Measurements from ENCODE around the gene DENND1C. TPM values are rescaled to one million over a fixed set of nuclear protein-coding genes. Genes with fewer than 3 reads are reported as not detected.

The DENND1C gene
- total RNA-seq, 1 experiment from 2014 or later = 0.11 TPM

- H3K9me3 ChIP-seq (ENCODE audit: low read depth, low read length, poor library complexity, severe bottlenecking) = no peaks in the 10 kb centered on the region
- no peak overlapping the region for H3K27ac ChIP-seq (ENCODE audit: low read depth, low read length, poor library complexity, severe bottlenecking)
- POLR2A ChIA-PET (ENCODE audit: low non-redundant PET) = no interaction called here
- H3K4me3 ChIP-seq (ENCODE audit: low read depth, low read length, poor library complexity, severe bottlenecking) = no peak overlapping the region
- H3K27me3 ChIP-seq (replicated peaks; ENCODE audit: insufficient read depth, low read depth, low read length, poor library complexity) = no peaks in the 10 kb centered on the region
- no peak for DNase-seq (ENCODE audit: low spot score)
- CTCF ChIA-PET = no interaction called here
- no peak; the same call in 1 of the 2 replicates for TF ChIP-seq CTCF (conservative IDR thresholded peaks at IDR 0.05; ENCODE audit: low read depth, low read length)
- no peak for TF ChIP-seq EZH2 (IDR thresholded peaks at IDR 0.05; ENCODE audit: borderline replicate concordance, low read depth, low read length, poor library complexity, severe bottlenecking)
- BruUV-seq (replicated peaks) = no TSS peak
- peaks cover 94% of the 10 kb centered on the region for H3K36me3 ChIP-seq (ENCODE audit: insufficient read depth, low read length, poor library complexity, severe bottlenecking)
- peaks cover 9% of the 10 kb centered on the region for H3K4me1 ChIP-seq (ENCODE audit: insufficient read depth, low read length, poor library complexity, severe bottlenecking)
- intact Hi-C loops (cut with micrococcal nuclease; ENCODE audit: unreplicated experiment) = no loop called here
Measured at GRCh38 chr19:6417713-6418561, 63.6 kb downstream of the DENND1C start.

Other genes with a start within 250 kb of the DENND1C start
- gene MLLT1, start 201.8 kb downstream of the DENND1C start, total RNA-seq (2021) = 80.1 and 88.6 TPM in 2 replicates
- gene ACER1, start 148.2 kb downstream of the DENND1C start, total RNA-seq (2021) = not detected in 2 replicates
- 127 and 133 TPM in 2 replicates for gene CLPP, start 120.3 kb downstream of the DENND1C start, total RNA-seq (2021)
- gene ALKBH7, start 109.0 kb downstream of the DENND1C start, total RNA-seq (2021) = 30.6 and 37.1 TPM in 2 replicates
- 3.4 and 3.6 TPM in 2 replicates for gene PSPN, start 105.9 kb downstream of the DENND1C start, total RNA-seq (2021)
- gene GTF2F1, start 88.6 kb downstream of the DENND1C start, total RNA-seq (2021) = 100 and 106 TPM in 2 replicates
- 649 and 671 TPM in 2 replicates for gene KHSRP, start 57.0 kb downstream of the DENND1C start, total RNA-seq (2021)
- gene SLC25A41, start 48.0 kb downstream of the DENND1C start, total RNA-seq (2021) = 0.39 and 0.44 TPM in 2 replicates
- gene SLC25A23, start 22.0 kb downstream of the DENND1C start, total RNA-seq (2021) = 39.9 and 56.0 TPM in 2 replicates
- gene CRB3, start 17.5 kb downstream of the DENND1C start, total RNA-seq (2021) = not detected in 2 replicates
- gene TUBB4A, start 20.5 kb upstream of the DENND1C start, total RNA-seq (2021) = 27.0 and 45.2 TPM in 2 replicates
- 10.0 and 11.1 TPM in 2 replicates for gene TNFSF9, start 49.2 kb upstream of the DENND1C start, total RNA-seq (2021)
- gene CD70, start 109.4 kb upstream of the DENND1C start, total RNA-seq (2021) = 2.0 and 3.8 TPM in 2 replicates
- gene TNFSF14, start 188.4 kb upstream of the DENND1C start, total RNA-seq (2021) = not detected in 2 replicates
- gene C3, start 238.9 kb upstream of the DENND1C start, total RNA-seq (2021) = 1.8 TPM in 2 replicates